Activated CD4-positive, alpha-beta T cell treated with anti-CD3 and anti-CD28 coated beads, Interleukin-2, Interleukin-4, amounts not matched to agents 100 ng/mL and 50 ng/mL, durations not matched to agents 16 hours and 8 hours (primary cell): ENCODE measurements around the gene TRDN.
"Not testable (repeated sequence)": the region's sequence is repeated elsewhere in the genome, so short reads cannot be mapped to it uniquely, and the experiment has no call there.

Experiments used
- DNase-seq: peaks from one replicate; pipeline ENCODE4 v3.0.0-alpha.2; 2020; ENCODE audit warnings: low spot score

Gene TRDN

DNA sequence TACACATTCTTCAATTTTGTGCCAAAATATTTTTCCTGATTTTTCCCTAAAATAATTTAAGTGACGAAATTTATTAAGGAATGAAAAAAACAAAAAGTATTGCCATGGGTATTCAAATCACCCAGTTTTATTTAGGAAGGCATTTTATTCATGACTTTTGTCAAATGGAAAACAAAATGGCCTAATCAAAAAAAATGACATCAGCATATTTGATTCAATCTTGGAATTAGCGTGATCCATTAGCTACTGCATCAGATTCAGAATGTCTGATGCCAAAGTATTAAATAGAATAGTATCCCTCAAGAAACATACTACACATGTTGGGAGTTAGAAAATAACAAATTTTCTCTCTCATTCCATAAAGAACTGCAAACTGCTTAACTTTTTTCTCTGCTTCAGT is 129.2 kb downstream of the TRDN start:
- no peak for DNase-seq

DNA sequence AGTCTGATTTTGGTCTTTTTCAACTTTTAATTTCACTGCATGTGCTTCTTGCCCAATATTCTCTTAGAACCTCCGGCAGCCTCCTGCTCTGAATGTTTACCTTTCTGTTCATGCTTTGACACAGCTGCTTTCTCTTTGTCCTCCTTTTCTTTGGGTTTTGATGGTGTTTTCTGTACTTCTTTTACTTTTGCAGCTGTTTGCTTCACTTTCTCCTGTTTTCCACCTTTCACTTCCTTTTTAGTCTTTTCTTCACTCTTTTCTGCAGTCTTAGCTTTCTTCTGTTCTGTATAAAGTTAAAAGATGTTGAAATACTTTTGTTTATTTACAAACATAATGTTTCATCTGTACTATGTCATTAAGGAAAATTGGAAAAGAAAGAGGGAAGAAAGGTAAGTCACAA is 133.1 kb downstream of the TRDN start:
- DNase-seq: no peak

DNA sequence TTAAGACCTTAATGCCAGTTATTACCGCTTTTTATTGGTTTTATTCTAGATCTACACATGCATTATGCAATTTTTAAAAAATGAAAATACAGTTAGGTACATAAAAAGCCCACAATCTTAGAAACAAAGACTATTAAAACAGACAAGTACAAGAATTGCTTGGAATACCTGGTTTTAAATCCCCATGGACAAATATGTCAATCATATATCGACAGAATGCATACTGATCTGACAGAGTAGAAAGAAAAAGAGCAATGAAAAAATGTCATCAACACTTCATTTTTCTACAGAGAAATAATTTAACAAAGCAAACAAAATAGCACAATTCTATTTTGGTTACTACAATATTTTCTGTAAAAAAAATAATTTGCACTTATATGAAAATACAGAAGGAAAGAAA is 139.7 kb downstream of the TRDN start:
- DNase-seq: no peak

DNA sequence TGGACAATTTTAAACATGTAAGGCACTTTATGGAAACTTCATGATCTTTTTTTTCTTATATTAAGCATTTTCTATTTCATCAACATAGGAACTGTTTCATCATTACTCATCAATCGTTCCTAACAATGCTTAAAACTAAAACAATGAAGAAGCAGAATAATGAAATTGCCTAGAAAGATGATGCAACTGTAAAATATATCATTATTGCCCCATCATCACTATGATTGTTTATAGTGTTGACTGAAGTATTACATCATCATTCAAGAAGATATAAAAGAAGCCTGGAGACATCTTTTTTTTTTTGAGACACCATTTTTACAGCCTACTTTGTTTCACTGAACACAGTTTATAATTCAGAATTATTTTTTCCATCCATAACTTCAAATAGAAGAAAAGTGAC is 147.2 kb downstream of the TRDN start:
- no peak for DNase-seq

DNA sequence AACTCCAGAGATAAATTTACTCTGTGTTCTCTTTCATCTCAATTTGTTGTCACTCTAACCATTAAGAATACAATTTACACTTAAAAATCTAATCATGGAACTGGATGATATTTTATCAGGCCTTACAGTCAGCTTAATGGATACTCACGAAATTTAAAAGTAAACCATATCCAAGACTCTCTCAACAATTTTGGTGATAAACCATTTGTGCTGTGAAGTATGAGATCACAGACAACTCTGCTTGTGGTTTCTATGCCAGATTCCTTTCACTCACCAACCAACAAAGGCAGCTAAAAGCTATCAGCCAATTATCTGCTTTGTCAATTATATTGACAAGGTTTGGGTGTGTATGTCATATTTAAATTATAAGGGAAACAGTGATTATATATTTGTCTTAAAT is 155.8 kb downstream of the TRDN start:
- no peak for DNase-seq

DNA sequence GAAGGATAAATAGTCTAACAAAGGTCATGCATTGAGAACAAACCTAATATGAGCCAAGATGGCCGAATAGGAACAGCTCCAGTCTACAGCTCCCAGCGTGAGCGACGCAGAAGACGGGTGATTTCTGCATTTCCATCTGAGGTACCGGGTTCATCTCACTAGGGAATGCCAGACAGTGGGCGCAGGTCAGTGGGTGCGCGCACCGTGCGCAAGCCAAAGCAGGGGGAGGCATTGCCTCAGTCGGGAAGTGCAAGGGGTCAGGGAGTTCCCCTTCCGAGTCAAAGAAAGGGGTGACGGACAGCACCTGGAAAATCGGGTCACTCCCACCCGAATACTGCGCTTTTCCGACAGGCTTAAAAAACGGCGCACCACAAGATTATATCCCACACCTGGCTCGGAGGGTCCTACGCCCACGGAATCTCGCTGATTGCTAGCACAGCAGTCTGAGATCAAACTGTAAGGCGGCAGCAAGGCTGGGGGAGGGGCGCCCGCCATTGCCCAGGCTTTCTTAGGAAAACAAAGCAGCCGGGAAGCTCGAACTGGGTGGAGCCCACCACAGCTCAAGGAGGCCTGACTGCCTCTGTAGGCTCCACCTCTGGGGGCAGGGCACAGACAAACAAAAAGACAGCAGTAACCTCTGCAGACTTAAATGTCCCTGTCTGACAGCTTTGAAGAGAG is 164.6 kb downstream of the TRDN start:
- not testable (repeated sequence) for DNase-seq

DNA sequence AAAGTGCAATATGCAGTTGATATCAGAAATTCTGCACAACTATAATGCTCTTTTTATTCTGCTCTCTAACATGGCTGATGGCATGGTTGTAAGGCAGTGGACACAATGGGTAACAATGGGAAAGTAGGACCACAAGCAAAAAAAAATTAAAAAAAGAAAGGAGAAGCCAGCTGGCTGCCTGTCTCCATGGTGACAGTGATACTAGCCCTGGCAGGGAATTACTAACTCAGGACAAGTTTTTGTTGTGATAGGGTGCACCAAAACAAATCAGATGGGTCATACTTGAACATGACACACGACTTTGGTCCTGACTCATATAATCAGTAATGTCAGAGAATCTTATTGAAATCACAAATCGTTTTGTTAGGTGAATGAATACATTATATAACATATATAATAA is 169.4 kb downstream of the TRDN start:
- no peak for DNase-seq

DNA sequence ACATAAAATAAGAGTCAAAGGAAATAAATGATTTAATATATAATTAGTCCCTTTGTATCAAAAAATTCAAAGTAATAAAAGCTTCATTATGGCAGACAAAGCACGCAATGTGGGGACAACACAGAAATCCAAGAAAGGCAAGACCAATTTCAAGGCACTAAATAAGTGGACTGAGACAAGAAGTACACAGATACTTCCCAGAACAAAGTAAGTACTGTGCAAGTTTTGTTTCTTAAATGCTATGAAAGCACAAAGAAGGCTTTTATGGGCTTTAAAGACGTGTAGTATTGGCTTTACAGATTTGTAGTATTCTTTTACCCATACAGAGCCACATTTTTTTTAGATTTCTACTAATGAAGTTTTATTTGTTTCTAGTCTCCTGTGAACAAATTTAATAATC is 174.6 kb downstream of the TRDN start:
- no peak for DNase-seq

DNA sequence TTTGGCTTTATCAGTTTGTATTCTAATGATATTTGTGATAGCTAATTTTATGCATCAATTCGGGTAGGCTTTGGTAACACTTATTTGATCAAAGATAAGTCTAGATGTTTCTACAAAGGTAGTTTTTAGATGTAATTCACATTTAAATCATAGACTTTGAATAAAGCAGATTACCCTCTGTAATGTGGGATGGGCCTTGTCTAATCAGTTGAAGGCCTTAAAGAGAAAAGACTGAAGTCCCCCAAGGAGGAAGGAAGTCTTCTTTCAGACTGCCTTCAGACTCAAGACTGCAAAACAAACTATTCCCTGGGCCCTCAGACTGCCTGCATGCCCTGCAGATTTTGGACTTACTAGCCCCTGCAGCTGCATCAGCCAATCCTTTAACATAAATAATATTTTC is 178.5 kb downstream of the TRDN start:
- DNase-seq: no peak

DNA sequence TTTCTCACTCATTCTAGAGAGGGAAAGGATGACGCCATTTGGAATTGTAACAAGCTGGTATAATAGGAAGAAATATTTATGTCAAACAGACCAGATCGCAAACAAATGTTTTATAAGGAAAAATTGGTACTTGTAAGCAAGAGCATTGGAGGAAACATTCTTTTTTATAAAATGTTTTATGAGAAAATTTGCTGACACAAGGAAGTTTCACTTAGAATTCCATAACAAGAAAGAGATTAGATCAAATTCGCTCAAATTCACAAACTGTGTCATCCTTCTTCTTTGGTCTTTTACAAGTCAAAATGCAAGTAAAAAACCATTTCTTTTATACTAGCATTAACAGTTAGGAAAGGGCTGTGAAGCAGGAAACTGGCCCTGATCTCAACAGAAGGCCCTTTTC is 179.9 kb downstream of the TRDN start:
- DNase-seq: no peak

DNA sequence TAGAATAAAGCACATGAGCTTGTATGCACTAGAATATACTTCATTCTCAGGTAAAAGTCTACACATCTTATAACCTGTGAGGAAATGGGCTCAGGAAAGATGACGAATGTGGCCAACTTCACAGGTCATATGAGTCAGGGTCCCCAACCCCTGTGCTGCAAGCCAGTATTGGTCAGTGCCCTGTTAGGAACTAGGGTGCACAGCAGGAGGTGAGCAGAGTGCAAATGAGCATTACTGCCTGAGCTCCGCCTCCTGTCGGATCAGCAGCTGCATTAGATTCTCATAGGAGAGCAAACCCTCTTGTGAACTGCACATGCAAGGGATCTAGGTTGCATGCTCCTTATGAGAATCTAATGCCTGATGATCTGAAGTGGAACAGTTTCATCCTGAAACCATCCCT is 182.3 kb downstream of the TRDN start:
- DNase-seq: no peak

DNA sequence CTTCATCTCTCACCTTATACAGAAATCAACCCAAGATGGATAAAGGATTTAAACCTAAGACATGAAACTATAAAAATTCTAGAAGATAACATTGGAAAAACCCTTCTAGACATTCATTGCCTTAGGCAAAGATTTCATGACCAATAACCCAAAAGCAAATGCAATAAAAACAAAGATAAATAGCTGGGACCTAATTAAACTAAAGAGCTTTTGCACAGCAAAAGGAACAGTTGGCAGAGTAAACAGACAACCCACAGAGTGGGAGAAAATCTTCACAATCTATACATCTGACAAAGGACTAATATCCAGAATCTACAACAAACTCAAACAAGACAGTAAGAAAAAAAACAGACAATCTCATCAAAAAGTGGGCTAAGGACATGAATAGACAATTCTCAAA is 183.7 kb downstream of the TRDN start:
- not testable (repeated sequence) for DNase-seq

DNA sequence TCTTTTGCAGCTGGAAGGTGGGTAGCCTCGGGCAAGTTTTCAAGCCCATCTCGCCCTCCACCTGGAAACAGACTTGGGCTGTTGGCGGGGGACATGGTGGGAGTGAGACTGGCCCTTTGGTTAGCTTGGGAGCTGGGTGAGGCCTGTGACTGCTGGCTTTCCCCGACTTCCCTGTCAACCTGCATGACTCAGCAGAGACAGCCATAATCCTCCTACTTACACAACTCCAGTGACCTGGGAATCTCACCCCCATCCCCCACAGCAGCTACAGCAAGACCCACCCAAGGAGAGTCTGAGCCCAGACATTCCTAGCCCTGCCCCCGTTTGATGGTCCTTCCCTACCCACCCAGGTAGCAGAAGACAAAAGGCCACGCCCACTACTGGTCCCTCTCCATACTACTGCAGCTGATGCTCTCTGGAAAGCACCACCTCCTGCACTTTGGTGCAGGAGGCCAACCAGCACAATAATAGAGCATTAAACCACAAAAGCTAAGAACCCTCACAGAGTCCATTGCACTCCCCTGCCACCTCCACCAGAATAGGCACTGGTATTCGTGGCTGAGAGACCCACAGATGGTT is 188.4 kb downstream of the TRDN start:
- no peak for DNase-seq

DNA sequence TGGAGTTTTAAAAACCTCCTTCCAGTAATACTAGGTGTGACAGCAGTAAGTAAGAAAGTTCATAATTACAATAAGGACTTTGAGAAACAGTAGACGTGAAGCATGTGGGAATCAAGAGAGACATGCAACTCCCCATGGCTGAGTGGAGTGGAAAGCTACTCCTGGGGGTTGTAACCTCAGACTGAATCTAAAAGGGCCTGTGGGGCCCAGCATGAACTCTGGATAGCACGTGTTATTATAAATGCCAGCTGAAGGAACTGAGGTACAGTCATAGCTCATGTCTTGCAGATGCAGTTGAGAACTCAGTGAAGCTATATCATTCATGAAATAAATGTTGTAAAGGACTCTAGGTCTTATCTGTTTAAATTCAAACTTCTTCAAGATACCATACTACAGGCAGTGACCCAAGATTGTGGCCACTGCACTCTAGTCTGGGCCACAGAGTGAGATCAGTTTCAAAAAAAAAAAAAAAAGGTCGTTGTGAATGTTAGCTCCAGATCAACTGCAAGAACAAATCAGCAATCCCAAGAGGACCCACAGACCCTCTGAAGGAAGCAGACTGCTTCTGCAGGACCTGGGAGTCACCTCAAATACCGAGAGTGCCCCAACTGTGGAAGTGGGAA is 189.3 kb downstream of the TRDN start:
- DNase-seq: no peak

DNA sequence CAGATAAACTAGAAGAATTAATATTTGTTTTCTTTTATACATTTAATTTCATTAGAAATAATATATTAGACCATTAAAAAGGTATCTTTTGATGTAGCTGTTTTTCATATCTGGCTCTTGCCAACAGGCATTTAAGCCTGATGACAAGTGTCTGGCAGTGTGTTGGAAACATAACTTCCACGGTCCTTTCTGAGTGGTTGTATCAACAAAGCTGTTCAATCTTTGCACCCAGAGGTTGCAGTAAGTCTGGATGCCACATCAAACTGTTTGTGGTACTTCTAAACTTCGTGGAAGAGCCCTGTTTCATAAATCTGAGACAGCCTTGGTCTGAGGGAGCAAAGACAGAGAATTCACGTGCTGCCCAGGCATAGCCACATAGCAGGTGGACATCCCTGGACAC is 197.4 kb downstream of the TRDN start:
- no peak for DNase-seq

DNA sequence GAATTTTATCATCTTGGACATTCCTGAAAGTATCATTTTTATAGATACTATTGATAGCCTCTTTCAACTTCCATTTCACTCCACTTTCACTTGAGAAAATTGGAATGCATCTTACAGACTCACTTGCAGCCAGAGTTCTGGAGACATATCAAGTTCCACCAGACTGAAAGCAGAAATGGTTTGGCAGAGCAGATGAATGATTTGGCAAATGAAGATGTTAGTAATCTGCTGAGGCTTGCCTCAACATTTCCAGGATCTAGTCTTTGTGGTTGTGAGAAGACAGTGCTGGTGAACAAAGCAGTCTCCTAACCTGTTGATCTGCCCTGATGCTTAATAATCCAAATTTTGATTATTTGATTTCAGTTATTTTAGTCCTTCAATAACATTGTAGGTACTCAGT is 202.6 kb downstream of the TRDN start:
- no peak for DNase-seq

DNA sequence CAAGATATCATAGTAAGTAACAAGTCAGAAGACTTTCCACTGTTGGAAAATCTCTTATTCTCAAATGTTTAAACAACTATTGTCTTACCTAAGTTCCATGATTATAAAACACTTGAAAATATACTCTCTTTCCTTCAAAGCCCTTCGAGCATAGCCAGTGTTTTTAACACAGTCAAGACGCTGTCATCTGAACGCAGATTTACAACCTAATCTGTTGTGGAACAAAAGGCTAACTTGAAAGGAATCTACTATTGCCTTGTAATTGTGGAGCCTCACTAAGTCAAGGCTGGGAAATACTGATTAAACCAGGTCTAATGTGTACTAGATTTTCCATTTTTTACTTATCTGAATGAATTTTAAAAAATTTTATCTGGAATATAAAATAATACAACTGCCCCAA is 205.8 kb downstream of the TRDN start:
- DNase-seq: no peak

DNA sequence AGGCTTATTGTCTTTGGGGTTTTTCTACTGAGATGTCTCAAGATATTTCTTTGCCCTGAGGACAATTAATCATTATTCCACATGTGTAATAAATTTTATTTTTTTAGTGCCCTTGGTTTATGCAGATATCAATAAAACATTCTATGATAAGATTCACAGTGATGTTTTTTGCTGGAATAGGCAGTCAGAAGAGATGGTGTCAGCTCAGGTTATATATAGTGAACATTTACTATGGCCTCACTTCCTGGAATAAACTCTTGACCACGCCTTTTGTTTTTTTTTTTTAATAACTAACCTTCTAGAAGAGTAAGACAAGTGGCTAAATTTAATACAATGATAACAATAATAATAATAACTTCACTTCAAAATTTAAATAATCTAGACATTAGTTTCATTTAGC is 209.7 kb downstream of the TRDN start:
- no peak for DNase-seq

DNA sequence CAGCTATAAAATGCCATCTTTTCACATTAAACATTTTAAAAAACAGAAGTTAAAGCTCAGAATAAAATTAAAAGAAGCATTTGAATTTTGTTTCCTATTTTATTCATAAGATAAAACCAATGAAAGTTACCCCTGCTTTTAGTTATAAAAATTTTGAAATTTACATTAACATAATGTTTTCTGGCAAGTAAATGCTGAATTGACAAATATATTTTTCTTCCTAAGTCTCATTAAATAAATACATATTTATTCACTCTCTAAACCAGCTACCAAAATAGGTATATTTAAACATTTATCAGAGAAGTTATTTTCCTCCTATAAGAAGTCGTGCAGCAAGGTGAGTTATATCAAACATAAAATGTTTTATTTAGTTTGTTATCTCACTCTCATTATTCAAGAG is 213.6 kb downstream of the TRDN start:
- DNase-seq: no peak

DNA sequence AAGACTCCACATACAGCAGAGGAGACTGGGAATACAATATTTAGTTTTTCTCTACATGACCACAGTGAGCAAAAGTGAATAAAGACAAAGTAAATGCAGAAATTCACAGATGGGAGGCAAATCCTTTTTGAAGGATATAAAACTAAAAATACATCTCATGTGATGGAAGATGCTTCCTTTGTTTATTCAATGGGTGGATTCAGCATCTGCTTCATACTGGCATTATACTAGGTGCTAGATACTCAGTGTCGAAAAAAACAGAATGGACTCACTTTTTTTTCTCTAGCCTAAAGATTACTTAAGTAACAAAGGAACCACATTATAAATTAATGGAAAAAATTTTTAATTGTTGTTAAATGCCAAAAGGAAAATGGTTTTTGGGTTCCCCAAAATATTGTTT is 216.2 kb downstream of the TRDN start:
- no peak for DNase-seq

DNA sequence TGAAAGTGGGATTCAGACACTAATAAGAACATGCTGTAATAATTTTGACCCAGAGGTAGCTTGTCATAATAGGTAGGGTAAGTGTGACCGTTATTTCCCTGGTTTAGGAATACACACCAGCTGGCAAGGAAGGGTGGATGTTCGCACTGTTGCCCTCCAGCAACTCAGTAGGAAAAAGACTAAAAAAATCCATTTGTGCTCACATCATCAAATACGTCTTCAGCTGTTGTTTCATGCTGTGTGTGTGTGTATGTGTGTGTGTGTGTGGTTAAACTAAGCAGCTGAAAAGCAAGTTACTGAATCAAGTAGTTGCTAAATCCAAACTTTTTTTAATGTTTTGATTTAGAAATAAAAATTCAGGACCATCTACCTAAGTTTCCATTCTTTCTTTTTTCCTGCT is 218.7 kb downstream of the TRDN start:
- no peak for DNase-seq

DNA sequence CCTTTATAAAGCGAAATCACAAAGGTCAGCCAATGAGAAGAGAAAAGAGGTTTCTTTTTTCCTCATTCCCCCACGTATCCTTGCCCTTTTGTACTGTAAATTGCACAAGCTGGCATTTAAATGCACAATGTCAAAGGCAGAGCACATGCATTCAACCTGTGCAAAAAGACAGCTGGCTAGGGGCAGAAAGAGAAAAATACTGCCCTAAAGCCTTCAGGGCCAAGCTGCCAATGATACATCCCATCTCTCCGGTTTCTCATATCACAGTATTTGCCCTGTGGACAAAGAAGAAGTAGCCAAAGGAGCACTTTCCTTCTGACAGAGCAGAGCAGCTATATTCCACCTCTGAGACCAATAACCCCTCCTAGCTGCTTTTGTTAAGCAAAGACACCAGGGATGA is 219.2 kb downstream of the TRDN start:
- DNase-seq: no peak

DNA sequence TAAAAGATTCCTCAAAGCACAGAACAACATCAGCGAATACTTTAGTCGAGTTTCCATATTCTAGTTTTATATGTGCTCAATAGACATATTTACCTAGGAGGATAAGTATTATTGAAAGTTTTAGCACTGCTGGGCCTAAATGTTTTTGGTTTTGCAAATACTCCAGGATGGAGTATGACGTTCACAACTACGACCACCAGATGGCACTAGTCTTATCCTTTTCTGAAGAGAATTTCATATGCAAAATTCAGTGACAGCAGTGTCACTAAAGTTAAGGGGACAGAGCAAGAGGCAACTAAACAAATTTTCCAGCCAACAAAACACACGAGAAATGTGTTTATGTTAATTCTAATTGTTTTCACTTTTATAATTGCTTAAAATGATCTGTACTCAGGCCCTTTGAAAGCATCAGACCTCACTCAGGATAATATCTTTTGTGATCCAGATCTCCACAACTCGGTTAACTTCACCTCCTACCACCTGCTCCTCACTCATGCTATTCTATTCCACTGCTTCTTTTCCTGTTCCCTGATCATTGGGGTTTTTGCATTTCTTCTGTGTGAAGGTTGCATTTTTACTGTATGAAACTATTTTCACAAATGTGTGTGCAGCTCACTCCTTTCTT is 220.8 kb downstream of the TRDN start:
- peak; percentile 52 for DNase-seq

DNA sequence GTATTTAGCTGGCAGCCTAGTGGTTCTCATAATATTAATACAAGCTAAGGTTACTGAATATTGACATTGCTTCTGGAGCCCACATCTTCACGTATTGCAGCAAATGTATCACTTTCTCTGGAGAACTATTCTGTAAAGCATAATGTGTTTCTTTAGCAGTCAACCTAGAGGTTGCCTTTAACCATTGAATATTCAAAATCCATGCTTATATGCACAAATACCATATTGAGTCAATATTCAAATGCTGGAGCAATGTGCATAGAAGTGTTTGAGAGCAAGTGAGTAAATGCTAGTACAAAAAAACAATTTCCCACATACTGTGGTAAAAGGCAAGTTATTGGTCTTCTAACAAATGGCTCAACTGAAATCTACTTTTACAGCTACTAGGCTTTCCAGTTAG is 231.8 kb downstream of the TRDN start:
- DNase-seq: no peak
